Activated CD8-positive, alpha-beta memory T cell treated with anti-CD3 and anti-CD28 coated beads, Interleukin-2, amount 10 ng/mL, durations not matched to agents 7 days and 5 days (primary cell): ENCODE data around the gene NHLRC3. TPM values are rescaled to one million over a fixed set of nuclear protein-coding genes. Genes with fewer than 3 reads are reported as not detected.
"Not testable (repeated sequence)": the region's sequence is repeated elsewhere in the genome, so short reads cannot be mapped to it uniquely, and the experiment has no call there.

Experiments
- ATAC-seq: fragments of 150-1000 bp; cut with Tn5 transposase; one replicate; pipeline ENCODE4 v1.10.0; 2021; ENCODE audit warnings: moderate library complexity
- CTCF ChIA-PET: fragments of 350-600 bp; sonication (Branson Sonifier 250); formaldehyde crosslinking; loops from one replicate; lab custom pipeline; 2021; ENCODE audit warnings: antibody characterized with exemption; lab: Charles Lee
- DNase-seq: peaks from one replicate; pipeline ENCODE4 v3.0.0-alpha.2; 2020
- H3K27ac Mint-ChIP-seq: one replicate; pipeline ENCODE4 v1.8.0; 2021; ENCODE audit warnings: mild to moderate bottlenecking, mixed read lengths
- H3K27me3 Mint-ChIP-seq: one replicate; pipeline ENCODE4 v1.8.0; 2021; ENCODE audit warnings: mixed read lengths
- H3K36me3 Mint-ChIP-seq: one replicate; pipeline ENCODE4 v1.8.0; 2021; ENCODE audit warnings: mild to moderate bottlenecking, mixed read lengths
- H3K4me1 Mint-ChIP-seq: one replicate; pipeline ENCODE4 v1.8.0; 2021; ENCODE audit warnings: mixed read lengths
- H3K4me3 Mint-ChIP-seq: one replicate; pipeline ENCODE4 v1.8.0; 2021; ENCODE audit warnings: mild to moderate bottlenecking, moderate library complexity, mixed read lengths
- H3K9me3 Mint-ChIP-seq: one replicate; pipeline ENCODE4 v1.8.0; 2022; ENCODE audit warnings: low read depth, mixed read lengths
- total RNA-seq, 2 experiments: library from RNA; stranded (reverse); gene quantifications; one replicate each; pipeline ENCODE4 v1.2.3, GENCODE V29; 2021

The NHLRC3 gene, protein sequence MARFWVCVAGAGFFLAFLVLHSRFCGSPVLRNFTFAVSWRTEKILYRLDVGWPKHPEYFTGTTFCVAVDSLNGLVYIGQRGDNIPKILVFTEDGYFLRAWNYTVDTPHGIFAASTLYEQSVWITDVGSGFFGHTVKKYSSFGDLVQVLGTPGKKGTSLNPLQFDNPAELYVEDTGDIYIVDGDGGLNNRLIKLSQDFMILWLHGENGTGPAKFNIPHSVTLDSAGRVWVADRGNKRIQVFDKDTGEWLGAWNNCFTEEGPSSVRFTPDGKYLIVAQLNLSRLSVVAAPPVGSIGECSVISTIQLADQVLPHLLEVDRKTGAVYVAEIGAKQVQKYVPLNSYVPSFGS
- total RNA-seq: 10 to 100 TPM; 29.2 to 30.6 TPM

DNA sequence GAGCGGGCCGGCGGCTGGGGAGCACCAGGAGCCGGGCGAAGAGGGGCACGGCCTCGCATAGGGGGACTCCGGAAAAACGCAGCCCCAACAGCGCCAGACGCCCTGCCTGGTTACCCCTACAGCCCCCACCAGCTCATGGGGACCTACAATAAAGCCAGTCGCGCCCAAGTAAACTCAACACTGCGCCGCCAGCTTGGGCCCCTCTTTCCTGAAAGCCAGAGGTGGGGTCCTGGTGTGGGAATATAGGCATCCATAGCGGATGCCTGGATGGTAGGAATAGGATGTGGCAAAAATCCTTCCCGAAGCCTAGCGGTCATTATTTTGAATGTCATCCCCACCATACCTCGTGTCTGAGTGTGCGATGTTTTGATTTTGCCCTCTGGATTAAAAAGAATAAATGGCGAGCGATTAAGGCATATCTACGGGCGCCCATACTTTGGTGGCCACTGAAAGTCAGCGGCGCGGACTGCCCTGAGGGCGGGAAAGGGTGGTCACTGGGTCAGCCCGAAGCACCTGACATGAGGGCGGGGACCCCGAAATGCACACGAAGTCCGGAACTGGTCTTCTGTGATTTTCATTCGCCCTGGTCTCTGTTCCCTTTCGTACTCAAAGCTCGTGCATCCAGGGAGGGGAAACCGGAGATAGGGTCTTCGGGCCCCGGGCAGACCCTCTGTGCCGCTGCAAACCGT is at the start of gene NHLRC3, which contains the start of gene PROSER1:
NHLRC3 (plus strand) TSS at position 577 of the 689 bp plus-strand sequence. CDS start 184 bp downstream, outside the sequence.
PROSER1 (minus strand) TSS at position 210 of the 689 bp plus-strand sequence. CDS start 847 bp downstream, outside the sequence.
- ATAC-seq (peak; percentile 81), DNase-seq (peak; percentile 93)
- H3K4me1 Mint-ChIP-seq: peaks cover 50% of the 10 kb centered on the region
- H3K36me3 Mint-ChIP-seq: peaks cover 15% of the 10 kb centered on the region
- peak within 1 kb of the TSS; percentile 93 for H3K27ac Mint-ChIP-seq
- H3K4me3 Mint-ChIP-seq: peak within 1 kb of the TSS; percentile 88
- no peaks in the 10 kb centered on the region for H3K27me3 Mint-ChIP-seq
- CTCF ChIA-PET: interaction anchor here (0.8 to 2.4 kb wide), 8 partner anchors 8 to 574 kb away, joined by 3 to 8 read pairs (median 4); no protein-coding TSS in a partner anchor
- no peaks in the 10 kb centered on the region for H3K9me3 Mint-ChIP-seq

DNA sequence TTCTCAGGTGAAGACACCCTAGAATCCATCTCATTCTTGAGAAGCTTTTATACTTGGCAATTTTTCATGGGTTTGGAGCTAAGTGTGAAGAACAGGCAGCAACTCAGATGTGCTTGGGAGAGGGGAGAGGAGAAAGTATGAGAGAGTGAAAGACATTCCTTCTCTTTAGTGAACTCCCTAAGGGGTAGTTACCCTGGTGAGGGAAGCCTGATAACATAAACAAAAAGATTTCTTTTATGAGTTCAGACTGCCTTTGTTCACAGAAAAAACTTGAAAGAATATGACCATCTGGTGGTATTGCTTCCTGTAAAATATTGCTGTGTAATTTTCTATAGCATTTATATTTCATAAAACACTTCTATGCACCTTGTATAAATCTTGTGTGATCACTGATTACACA is 47.6 kb upstream of the NHLRC3 start, which contains the start of gene STOML3:
STOML3 (minus strand) TSS at position 139 of the 400 bp plus-strand sequence; CDS start at position 29, 110 bp downstream.
- Mint-ChIP-seq H3K36me3 (no peaks in the 10 kb centered on the region), H3K27ac (no peak within 1 kb of the TSS), H3K27me3 (peaks cover 3% of the 10 kb centered on the region)

DNA sequence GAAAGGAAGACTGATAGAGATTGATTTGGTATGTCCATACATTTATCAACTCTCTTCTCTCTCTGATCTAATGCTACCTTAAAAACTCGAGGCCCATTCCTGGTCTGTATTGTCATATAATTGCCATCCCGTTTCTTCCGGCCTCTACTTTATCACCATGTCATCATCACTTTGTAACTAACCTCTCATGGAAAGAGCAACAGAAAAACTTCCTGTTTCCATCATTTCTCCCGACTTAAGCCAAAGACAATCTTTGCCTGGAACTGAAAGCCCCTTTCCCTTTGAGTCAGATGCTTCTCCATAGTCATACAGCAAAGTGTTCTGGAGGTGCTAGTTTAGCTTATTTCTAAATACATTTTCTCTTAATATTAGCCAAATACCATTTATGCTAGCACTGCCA is 44.9 kb upstream of the NHLRC3 start:
- no peak overlapping the region for H3K4me3 Mint-ChIP-seq
- H3K36me3 Mint-ChIP-seq: no peaks in the 10 kb centered on the region

More for the DNA sequence above, 47.6 kb upstream of the NHLRC3 start, which contains the start of gene STOML3:
- DNase-seq: no peak
- Mint-ChIP-seq H3K4me1 (no peaks in the 10 kb centered on the region), H3K9me3 (no peaks in the 10 kb centered on the region), H3K4me3 (no peak within 1 kb of the TSS)
- CTCF ChIA-PET: no interaction called here
- ATAC-seq: no peak

DNA sequence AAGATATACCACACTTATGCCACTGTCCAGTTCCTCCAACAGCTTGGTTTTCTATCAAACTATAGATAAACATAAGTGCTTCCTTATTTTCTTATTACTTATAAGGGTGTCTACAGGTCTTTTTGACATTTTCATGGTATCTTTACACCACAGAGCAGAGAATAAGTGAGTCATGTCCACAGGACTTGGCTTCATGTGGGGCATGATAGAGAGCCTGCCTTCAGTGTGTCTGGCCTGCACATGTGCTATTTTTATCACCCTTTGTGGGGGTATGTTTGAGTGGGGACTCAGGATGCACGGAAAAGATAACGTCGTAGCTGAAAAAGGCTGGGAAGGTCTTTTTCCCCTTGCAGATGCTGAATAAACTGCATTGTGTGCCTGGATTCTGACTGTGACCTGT is 39.5 kb upstream of the NHLRC3 start:
- no peak overlapping the region for H3K4me3 Mint-ChIP-seq
- no peak overlapping the region for H3K27ac Mint-ChIP-seq
- H3K36me3 Mint-ChIP-seq: no peaks in the 10 kb centered on the region
- H3K4me1 Mint-ChIP-seq: no peaks in the 10 kb centered on the region
- CTCF ChIA-PET: no interaction called here
- DNase-seq (no peak), ATAC-seq (no peak)
- H3K27me3 Mint-ChIP-seq: no peaks in the 10 kb centered on the region
- no peaks in the 10 kb centered on the region for H3K9me3 Mint-ChIP-seq

More for the DNA sequence above, 44.9 kb upstream of the NHLRC3 start:
- H3K9me3 Mint-ChIP-seq: no peaks in the 10 kb centered on the region
- CTCF ChIA-PET: interaction anchor here (1.8 kb wide), 1 partner anchor 24 kb away, joined by 4 read pairs; no protein-coding TSS in a partner anchor
- DNase-seq (no peak), ATAC-seq (no peak)
- H3K27ac Mint-ChIP-seq: no peak overlapping the region
- H3K4me1 Mint-ChIP-seq: no peaks in the 10 kb centered on the region
- H3K27me3 Mint-ChIP-seq: peaks cover 3% of the 10 kb centered on the region

DNA sequence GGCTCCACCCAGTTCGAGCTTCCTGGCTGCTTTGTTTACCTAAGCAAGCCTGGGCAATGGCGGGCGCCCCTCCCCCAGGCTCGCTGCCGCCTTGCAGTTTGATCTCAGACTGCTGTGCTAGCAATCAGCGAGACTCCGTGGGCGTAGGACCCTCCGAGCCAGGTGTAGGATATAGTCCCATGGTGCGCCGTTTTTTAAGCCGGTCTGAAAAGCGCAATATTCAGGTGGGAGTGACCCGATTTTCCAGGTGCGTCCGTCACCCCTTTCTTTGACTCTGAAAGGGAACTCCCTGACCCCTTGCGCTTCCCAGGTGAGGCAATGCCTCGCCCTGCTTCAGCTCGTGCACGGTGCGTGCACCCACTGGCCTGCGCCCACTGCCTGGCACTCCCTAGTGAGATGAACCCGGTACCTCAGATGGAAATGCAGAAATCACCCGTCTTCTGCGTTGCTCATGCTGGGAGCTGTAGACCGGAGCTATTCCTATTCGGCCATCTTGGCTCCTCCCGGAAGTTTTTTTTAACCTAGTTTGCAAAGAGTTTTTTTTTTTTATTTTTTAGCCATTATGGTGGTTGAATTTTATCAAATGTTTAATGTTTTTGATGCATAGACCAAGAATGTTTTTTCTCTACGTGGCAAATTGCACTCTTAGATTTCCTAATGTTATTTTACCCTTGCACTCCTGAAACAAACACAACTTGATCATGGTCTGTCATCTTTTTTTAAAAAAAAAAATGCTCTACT is 31.7 kb upstream of the NHLRC3 start:
- CTCF ChIA-PET, ATAC-seq: not testable (repeated sequence)

DNA sequence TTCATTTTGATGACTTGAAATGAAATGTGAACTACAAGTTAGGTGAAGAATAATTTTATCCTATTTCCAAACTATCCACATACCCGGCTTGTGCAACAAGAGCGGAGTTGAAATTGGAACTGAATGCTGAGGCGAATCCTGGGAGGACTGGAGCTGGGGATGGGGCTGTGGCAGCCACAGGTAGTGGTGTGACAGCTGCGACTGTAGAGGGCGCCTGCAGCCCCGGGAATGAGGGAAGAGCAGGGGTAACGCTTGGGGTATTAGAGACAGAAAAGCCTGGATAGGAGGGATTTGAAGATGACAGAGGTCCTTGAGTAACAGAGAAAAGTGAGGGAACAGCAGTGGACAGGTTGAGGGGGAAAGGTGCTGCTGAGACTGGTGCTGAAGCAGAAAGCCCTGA is 25.6 kb upstream of the NHLRC3 start:
- ATAC-seq (no peak), DNase-seq (no peak)
- Mint-ChIP-seq H3K9me3 (no peaks in the 10 kb centered on the region), H3K4me3 (no peak overlapping the region), H3K36me3 (peaks cover 67% of the 10 kb centered on the region), H3K27me3 (no peaks in the 10 kb centered on the region), H3K4me1 (peaks cover 9% of the 10 kb centered on the region), H3K27ac (no peak overlapping the region)
- CTCF ChIA-PET: no interaction called here

More for the DNA sequence above, 31.7 kb upstream of the NHLRC3 start:
- not testable (repeated sequence) for H3K27ac Mint-ChIP-seq, H3K27me3 Mint-ChIP-seq, H3K4me1 Mint-ChIP-seq, DNase-seq, H3K4me3 Mint-ChIP-seq, H3K9me3 Mint-ChIP-seq
- H3K36me3 Mint-ChIP-seq: peaks cover 31% of the 10 kb centered on the region

DNA sequence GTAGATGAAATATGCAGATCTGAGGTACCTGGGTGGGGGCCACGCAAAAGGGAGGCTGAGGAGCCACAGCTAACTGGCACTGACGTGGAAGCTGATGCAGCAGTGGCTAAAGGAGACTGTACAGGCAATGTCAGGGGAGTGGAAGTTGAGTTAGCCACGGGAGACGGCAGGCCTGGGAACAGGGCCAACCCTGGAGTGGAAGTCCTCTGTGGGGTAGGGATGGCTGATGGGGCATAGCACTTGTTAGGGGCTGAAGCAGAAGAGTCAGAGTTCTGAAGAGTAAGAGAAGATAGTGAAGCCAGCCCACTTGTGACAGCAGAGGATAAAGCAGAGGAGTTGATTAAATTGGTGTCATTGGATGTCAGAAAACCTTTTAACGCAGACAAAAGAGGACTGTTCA is 24.8 kb upstream of the NHLRC3 start:
- ATAC-seq (no peak), DNase-seq (no peak)
- CTCF ChIA-PET: no interaction called here
- peaks cover 65% of the 10 kb centered on the region for H3K36me3 Mint-ChIP-seq
- H3K27ac Mint-ChIP-seq: no peak overlapping the region
- H3K4me1 Mint-ChIP-seq: peaks cover 17% of the 10 kb centered on the region
- H3K4me3 Mint-ChIP-seq: no peak overlapping the region
- H3K27me3 Mint-ChIP-seq: no peaks in the 10 kb centered on the region
- no peaks in the 10 kb centered on the region for H3K9me3 Mint-ChIP-seq

DNA sequence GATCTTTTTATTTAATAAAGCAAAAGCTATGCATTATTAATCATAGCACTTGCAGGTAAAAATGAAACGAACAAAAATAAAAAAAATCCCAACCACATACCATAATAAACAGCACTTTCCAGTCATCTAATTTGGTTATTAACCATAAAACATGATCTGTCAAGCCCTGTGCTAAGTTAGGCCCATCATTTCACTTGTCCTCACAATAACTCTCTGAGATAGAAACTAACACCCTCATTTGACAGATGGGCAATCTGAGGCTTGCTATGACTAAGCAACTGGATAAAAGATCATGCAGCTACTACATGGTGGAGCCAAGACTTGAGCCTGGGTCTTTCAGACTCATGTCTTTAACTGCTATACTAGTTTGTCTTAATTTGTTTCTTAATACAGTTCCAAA is 22.2 kb upstream of the NHLRC3 start:
- Mint-ChIP-seq H3K36me3 (peaks cover 56% of the 10 kb centered on the region), H3K9me3 (no peaks in the 10 kb centered on the region), H3K4me1 (peaks cover 21% of the 10 kb centered on the region), H3K4me3 (no peak overlapping the region), H3K27me3 (no peaks in the 10 kb centered on the region), H3K27ac (peak overlapping the region; percentile 72)
- DNase-seq: no peak
- CTCF ChIA-PET: interaction anchor here (0.8 to 1.6 kb wide), 4 partner anchors 14 to 35 kb away, joined by 3 to 4 read pairs (median 3); partner anchors contain the start of genes NHLRC3 and PROSER1
- ATAC-seq: peak; percentile 88

DNA sequence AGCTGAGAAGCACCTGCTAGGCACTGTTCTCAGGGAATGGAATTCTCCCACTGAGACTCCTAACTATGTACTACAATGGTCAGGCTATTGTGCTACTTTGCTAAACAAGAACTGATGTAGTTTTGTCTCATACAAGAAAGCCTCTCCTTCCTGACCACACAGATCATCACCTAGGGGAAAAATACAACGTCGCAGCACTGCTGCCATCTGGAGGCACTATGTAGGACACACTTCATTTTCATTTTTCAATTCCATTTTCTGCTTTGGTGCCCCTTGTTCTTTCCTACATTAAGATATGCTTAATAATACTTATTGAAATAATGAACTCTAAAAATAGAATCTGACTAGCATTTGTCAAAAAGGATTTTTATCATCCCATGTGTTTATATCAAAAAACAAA is 21.5 kb upstream of the NHLRC3 start:
- ATAC-seq (peak; percentile 75), DNase-seq (peak; percentile 60)
- CTCF ChIA-PET: interaction anchor here (0.6 to 1.6 kb wide), 4 partner anchors 13 to 82 kb away, joined by 3 to 4 read pairs (median 4); no protein-coding TSS in a partner anchor
- Mint-ChIP-seq H3K27me3 (no peaks in the 10 kb centered on the region), H3K36me3 (peaks cover 56% of the 10 kb centered on the region), H3K9me3 (no peaks in the 10 kb centered on the region), H3K27ac (peak overlapping the region; percentile 72), H3K4me1 (peaks cover 21% of the 10 kb centered on the region), H3K4me3 (no peak overlapping the region)

DNA sequence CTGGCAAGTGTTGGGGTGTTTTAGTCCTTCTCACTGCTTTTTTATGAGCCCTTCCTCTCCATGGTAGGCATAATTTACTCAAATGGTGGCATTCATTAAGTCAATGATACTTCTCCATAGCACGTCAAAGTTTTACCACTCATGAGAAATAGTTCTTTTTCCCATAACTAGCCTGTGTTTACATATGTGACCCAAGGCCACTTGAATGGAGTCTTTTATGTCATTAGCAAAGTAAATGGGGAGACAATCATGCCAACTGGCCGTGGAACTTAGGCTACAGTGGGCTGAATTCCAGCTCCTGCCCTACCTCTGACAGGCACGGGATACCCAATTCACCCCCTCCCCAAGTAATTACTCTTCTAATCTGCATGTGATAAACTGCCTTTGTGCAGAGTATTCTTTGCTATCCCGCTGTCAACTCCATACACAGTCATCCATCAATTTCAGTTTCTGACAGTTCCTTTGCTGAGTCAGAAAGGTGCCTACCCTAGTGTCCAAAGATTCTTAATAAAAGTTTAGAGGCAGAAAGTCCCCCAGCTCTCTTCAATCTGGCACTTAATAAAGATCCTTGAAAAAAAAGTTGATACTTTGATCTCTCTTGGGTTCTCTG is 17.3 kb upstream of the NHLRC3 start:
- no peak for ATAC-seq
- no peak for DNase-seq
- H3K27ac Mint-ChIP-seq: no peak overlapping the region
- H3K9me3 Mint-ChIP-seq: no peaks in the 10 kb centered on the region
- CTCF ChIA-PET: interaction anchor here (2.4 kb wide), 1 partner anchor 17 kb away, joined by 7 read pairs; the partner anchor contains the start of genes NHLRC3 and PROSER1
- peaks cover 21% of the 10 kb centered on the region for H3K4me1 Mint-ChIP-seq
- H3K27me3 Mint-ChIP-seq: no peaks in the 10 kb centered on the region
- peaks cover 43% of the 10 kb centered on the region for H3K36me3 Mint-ChIP-seq
- no peak overlapping the region for H3K4me3 Mint-ChIP-seq

DNA sequence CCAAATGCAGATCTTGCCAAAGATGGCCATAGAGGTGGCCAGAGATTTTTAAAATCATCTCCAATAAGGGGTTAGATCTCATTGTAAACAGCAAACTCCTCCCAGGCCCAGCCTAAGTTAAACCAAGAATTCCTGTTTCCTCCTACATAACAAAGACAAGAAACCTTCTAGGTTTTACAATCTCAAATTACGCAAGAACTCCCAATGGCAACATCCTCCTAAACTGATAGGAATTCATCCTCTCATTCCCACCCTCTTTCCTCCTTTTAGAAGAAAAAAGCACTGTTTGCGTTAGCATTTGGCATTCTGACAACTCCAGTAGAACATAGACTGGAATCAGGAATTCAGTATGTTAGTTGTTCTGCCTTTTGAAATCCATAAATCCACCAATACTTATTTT is 14.9 kb upstream of the NHLRC3 start:
- ATAC-seq (no peak), DNase-seq (no peak)
- Mint-ChIP-seq H3K4me1 (peaks cover 6% of the 10 kb centered on the region), H3K27ac (no peak overlapping the region), H3K9me3 (no peaks in the 10 kb centered on the region), H3K27me3 (no peaks in the 10 kb centered on the region), H3K36me3 (peaks cover 42% of the 10 kb centered on the region), H3K4me3 (no peak overlapping the region)
- CTCF ChIA-PET: interaction anchor here (1.1 to 1.6 kb wide), 2 partner anchors 9 to 15 kb away, joined by 3 read pairs; partner anchors contain the start of genes NHLRC3 and PROSER1

DNA sequence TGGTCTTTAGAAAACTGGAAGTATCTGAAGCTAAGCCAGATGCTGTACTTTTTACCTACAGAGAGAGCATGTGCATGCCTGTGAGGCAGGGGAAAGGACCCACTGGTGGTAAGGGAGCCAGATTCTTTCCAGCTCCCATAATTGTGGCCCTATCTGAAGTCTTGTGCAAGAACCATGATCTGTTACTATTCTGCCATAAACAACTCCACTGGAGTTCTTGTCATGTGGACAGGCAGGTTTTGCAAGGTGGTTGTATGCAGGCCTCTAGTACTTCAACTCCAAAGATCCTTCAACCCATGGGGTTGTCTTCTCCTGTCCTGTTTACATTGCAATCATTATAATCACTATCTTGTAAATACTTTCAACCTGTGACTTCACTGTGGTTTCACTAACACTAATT is 14.5 kb upstream of the NHLRC3 start:
- Mint-ChIP-seq H3K27ac (no peak overlapping the region), H3K36me3 (peaks cover 42% of the 10 kb centered on the region), H3K4me3 (no peak overlapping the region), H3K4me1 (peaks cover 2% of the 10 kb centered on the region), H3K9me3 (no peaks in the 10 kb centered on the region), H3K27me3 (no peaks in the 10 kb centered on the region)
- DNase-seq (no peak), ATAC-seq (no peak)
- CTCF ChIA-PET: interaction anchor here (1.1 to 1.6 kb wide), 2 partner anchors 9 to 14 kb away, joined by 3 read pairs; partner anchors contain the start of genes NHLRC3 and PROSER1
